COR-L47 (cell line): Measurements from ENCODE around the gene RASA3.
"Not testable (repeated sequence)": the region's sequence is repeated elsewhere in the genome, so short reads cannot be mapped to it uniquely, and the experiment has no call there.

ENCODE experiments used
- DNase-seq: peaks from one replicate; lab custom pipeline; 2025; lab: John Stamatoyannopoulos, UW

RASA3 gene

DNA sequence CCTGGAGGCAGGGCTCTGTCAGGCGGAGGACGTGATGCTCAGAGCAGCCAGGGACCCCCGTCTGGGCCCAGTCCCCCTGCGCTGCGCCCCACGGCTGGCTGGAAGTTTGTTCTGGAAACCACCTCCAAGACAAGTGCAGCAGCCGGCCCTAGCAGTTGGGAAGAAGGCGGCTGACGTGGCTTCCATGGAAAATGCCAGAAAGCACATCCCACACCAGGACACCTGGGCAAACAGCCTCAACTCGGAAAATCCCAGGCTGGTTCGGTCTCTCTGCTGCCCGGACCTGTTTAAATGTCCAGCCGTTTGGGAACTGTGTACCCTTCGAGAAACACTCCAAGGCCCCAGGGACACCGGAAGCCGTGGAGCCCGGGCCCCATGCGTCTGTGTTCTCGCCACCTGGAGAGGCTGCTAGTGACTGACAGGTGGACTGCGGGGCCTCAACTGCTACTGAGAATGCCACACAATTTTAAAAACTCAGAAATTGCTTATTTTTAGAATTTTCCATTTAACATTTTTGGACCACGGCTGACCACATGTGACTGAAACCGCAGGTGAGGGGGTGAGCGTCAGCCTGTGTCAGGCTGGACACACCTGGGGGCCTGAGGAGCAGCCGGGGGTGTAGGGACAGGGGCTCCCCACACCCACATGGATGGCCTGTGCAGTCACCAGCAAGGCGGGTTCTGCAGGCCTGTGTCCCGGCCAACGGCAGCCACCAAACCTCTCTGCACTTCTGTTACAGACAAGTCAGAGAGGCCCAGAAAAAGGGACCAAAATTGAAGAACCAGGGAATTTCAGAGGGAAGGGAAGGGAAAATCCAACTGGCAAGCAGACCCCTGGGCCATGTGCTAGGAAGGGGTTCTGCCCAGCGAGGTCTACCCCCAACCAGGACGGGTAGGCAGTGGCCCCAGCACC, 31.7 kb downstream of the RASA3 start:
- no peak for DNase-seq

DNA sequence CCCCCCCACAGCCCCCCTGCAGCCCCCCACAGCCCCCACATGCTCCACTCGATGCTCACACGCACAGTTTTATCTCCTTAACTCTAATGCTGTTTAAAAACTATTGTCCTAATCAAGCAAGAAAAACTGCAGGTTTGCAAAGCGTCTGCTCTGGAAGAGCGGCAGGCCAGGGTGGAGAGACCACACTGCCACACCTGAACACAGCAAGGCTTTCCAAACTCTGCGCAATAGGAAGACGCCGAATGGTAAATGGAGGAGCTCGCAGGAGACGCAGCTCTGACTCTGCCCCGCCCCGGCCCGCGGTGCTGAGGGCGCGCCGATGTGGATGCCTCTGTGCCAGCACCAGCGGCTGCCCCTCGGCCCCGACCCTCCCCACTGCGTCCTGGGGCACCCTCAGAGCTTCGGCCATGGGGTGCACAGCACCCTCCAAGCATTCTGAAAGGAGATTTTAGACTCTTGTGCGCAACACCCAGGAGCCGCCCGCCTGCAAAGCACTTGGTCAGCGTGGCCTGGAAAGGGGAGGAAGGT, 32.4 kb downstream of the RASA3 start:
- DNase-seq, result no peak

DNA sequence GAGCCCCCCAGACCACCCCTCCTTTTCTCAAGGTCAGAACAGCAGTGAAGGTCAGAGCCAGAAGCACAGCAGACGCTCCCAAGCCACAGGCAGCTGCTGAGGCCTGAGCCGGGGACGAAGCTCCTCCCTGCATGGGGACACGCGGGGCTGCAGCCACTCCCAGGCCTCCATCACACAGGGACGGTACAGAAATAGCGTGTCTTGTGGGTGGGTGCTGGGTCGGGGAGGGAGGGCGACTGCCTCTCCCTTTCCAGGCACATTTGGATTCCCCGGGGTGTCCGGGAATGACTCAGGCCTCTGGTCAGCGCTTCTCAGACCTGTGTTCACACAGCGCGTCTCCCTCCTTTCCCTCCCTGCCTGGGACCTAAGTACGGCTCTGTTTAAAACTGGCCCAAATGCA, 33.2 kb downstream of the RASA3 start:
- DNase-seq, result no peak

DNA sequence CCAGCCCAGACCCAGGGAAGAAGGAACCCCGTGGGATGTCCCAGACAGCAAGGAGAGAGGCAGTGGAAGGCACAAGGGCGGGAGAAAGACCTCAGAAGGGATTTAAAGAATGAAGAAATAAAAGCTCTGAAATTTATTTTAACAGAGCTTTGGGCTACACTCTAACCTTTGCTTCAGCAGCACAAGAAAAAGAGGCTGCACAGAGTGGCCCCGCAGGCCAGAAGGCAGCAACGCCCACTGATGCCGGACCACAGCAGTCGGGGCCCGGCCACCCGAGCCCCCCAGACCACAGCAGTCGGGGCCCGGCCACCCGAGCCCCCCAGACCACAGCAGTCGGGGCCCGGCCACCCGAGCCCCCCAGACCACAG, 33.8 kb downstream of the RASA3 start:
- DNase-seq, result not testable (repeated sequence)

DNA sequence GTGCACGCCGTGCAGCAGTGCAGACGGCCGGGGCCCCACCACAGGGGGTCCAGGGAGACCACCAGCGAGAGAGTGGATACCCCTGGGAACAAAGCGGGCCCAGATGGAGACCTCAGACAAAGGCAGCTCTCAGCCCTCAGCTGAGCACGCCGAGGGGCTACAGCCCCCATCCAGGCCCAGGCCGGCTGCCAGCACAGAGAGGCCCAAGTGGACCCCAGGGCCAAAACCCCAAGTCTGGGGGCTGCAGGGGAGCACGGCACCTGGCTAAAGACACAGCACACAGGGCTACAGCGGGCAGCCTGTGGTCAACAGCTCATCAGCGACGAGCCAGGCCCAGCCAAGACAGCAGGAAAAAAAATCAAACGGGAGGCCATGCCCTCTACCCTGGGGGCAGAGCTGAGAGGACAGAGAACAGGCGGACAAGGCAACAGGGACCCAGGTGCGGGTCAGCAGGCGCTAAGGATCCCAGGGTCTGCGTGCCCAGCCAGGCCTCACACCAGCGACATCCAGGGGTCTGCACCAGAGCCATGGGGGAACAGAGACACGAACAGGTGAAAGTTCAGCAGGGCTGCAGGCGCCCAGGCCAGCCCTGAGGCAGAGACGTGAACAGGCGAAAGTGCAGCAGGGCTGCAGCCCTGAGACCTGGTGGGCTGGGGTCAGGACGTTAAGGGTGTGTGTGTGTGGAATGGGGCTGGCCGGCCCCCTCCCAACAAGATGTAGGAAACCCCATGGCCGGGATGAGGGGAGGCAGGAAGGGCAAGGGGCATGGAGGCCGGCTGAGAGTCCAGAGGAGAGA, 34.3 kb downstream of the RASA3 start:
- DNase-seq, result no peak

DNA sequence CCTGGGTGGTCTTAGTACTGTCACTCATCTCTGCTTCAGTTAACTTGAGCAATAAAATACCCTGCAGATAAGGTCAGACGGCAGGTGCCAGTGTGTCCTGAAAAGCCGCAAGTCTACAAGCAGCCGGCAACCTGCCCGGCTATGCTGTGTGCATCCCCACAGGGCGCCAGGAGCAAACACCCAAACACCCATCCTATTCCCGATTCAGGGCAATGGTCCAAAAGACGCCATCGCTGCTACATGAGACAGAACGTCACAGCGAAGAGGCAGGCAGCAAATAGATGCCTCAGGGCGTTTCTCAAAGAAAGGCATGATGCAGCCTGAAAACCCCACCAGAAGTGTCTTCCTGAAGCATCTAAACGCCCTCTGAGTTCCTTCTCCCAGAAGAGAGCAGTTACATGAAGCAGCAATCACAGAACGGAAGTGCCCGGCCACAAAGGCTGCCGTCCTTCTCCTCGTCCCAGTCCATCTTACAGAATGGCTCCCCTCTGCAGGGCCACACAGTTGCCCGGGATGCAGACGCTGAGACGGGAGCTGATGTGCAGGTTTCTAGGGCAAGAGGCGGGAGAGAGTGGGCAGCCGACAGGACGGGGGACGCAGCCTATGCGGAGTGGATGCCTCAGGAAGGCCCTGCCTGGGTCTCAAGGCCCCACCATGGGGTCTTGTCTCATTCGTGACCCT, 35.1 kb downstream of the RASA3 start:
- peak; percentile 90 for DNase-seq

DNA sequence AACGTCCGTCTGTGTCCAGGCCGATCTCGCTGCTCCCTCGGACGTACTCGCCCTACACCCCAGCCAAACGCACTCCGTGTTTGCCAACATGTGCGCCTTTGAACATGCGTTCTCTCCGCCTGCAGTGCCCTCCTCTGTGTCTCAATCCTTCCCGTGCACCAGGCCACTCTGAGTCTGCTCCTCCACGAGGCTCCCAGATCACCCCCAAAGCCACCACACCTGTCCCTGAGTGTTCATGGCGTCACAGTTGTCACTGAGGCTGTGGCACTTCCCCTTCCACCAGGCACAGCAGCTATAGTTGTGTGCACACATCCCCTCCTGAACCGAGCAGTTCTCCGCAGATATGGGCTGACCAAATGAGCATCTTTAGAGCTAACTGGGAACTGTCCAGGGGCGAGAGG, 35.6 kb downstream of the RASA3 start:
- no peak for DNase-seq

DNA sequence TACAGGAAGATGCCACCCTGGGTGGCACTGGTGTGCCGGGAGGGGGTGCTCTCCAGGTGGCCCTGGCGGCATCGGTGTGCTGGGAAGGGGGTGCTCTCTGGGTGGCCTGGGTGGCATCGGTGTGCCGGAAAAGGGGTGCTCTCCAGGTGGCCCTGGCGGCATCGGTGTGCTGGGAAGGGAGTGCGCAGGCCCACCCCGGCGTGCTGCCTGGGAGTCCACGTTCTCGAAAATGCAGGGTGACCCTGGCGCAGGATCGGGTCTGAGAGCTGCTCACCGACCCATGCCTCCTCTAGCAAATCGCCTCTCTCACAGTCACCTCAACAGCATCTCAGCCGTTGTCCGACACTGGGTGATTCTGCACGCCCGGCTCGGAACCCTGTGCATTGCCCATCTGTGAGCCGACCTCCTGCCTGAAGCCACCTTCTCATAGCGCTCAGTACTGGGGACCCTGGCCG, 36.4 kb downstream of the RASA3 start:
- no peak for DNase-seq

DNA sequence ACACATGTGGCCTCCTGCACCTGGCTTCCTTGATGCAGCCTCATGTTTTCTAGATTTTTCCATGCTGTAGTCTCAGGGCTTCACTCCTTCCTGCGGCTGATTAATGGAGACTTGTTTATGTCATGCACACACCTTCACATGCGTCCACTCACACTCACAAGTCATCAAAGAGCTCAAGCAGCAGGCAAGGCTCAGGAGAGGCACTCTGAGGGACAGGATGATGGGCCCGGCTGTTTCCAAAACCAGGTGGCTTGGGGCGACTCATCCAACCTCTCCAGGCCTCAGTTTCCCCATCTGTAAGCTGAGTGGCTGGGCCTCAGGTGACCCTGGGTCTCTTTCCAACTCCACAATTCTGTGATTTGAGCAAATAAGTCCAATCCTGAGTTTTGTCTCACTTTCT, 36.9 kb downstream of the RASA3 start:
- DNase-seq, result no peak

DNA sequence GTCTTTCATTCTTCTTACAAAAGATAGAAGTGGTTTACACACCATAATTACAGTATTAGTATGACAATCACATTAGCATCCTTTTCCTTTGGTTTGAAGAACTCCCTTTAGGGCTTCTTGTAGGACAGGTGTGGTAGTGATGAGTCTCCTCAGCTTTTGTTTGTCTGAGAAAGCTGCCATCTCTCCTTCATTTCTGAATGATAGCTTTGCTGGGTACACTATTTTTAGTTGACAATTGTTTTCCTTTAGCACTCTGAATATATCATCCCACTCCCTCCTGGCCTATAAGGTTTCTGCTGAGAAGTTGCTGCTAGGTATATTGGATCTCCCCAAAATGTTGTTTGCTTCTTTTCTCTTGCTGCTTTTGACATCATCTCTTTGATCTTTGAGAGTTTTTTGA, 39.3 kb downstream of the RASA3 start:
- no peak for DNase-seq

DNA sequence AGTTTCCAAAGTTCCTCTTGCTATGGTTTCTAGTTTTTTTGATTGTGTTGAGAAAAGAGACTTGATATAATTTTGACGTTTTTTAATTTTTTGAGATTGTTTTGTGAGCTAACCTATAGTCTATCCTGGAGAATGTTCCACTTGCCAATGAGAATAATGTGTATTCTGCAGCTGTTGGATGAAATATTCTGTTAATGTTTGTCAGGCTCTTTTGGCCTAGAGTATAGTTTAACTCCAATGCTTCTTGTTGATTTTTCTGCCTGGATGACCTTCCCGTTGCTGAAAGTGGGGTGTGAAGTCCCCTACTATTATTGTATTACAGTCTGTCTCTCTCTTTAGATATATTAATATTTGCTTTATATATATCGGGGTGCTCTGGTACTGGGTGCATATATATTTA, 40.0 kb downstream of the RASA3 start:
- DNase-seq, result no peak

DNA sequence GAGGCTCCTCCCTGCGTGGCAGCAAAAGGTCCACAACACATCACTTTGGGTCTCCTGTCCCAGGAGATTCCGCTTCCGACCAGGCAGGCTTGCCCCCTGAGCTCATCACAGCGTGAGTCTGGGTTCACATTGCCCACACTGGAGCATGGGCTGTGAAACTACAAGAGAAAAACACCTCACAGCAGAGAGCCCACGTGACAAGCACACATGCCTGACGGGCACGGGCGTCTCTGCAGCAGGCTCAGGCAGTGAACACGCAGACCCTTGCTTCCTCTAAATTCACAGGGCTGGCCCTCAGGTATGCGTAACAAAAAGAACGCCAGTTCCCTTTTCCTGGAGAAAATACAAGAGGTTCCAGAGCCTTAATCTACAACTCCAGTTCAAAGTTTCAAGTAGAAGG, 41.9 kb downstream of the RASA3 start:
- DNase-seq, result no peak

DNA sequence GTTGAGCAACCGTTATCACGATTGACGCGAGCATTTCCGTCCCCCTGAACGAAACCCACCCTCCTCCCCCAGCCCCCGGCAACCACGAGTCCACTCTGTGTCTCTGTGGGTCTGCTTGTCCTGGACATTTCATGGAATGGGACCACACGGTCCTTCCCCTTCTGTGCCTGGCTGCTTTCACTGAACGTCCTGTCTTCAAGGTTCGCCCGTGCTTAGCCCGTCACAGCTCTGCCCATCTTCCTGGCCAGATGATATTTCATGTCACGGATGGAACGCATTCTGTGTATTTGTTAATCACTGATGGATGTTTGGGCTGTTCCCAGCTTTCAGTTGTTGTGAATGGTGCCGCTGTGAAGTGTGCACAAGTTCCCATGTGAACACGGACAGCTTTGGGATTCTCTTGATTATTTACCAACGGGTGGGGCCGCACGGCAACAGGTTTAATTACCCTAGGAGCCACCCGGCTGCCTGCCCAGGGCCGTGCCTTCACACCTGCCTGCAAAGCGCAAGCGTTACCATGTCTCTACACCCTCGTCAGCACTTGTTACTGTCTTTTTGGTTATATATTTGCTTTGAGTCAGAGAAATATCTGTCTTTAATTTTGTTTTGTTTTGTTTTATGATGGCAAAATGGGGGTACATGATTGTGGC, 42.5 kb downstream of the RASA3 start:
- no peak for DNase-seq

DNA sequence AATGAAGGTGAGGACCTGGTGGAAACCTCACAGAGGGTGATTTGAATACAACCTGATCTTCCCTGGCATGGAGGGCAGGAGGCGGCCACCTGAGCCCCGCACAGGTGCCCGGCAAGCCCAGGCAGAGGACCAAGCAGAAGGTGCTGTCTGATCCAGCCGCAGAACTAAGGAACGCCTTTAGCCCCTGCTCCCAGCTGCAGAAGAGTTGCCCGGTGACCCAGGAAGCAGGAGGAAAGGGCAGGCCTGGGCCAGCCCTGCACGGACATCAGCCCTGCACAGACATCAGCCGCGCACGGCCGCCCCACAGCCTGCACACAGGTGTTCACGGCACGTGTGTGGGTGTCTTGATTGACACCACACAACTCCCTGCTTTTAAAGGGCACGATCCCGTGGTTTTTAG, 43.1 kb downstream of the RASA3 start:
- DNase-seq, result no peak

DNA sequence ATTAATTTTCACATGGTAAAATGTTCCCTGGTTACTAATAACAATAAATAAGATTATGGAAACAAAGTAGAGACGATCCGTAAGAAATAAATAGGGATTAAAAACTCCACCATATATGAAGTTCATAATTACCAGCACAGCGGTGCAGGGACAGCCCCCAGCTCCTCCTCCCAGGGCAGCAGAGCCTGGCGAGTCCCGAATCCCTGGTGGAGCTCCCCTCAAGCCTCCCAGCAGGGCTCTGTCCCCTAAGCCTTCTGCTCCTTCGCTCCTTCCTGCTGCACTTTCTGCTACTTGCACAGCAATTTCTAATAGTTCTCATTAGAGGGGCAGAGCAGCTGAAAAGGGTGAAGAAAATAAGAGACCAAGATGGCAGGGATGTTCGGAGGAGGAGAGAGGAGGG, 43.6 kb downstream of the RASA3 start:
- DNase-seq, result no peak

DNA sequence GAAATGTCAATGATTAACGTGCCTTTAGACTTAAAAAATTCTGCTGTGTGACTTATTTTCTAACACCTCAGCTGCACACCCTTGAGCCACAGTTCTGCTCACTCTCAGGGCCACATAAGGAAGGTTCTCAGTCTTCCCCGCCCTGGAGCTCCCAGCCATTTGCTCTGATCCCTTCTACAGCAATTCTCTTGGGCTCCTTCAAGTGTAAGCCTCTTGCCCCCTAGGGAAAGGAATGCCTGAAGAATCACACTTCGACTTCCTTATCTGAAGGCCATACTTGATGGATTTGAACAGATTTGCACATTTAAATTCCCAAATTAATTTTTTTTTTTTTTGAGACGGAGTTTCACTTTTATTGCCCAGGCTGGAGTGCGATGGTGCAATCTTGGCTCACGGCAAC, 44.2 kb downstream of the RASA3 start:
- no peak for DNase-seq

DNA sequence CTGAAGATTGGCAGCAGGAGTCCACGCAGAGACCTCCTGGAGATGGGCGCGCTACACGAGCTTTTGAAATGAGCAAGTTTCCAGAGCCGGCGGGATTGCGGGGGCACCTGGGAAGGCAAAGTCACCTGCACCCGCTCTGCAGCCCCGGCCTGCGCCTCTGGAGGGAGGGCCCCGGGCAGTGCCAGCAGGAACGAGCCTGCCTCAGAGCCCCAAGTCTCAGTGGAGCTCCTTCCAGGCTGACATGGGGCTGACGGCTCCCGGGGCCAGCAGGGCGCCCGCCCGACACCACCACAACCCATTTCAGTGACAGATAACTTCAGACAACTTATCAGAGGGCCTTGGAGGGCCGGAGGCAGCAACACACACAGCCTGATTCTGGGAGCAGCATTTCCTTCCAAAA, 45.0 kb downstream of the RASA3 start:
- DNase-seq, result no peak

DNA sequence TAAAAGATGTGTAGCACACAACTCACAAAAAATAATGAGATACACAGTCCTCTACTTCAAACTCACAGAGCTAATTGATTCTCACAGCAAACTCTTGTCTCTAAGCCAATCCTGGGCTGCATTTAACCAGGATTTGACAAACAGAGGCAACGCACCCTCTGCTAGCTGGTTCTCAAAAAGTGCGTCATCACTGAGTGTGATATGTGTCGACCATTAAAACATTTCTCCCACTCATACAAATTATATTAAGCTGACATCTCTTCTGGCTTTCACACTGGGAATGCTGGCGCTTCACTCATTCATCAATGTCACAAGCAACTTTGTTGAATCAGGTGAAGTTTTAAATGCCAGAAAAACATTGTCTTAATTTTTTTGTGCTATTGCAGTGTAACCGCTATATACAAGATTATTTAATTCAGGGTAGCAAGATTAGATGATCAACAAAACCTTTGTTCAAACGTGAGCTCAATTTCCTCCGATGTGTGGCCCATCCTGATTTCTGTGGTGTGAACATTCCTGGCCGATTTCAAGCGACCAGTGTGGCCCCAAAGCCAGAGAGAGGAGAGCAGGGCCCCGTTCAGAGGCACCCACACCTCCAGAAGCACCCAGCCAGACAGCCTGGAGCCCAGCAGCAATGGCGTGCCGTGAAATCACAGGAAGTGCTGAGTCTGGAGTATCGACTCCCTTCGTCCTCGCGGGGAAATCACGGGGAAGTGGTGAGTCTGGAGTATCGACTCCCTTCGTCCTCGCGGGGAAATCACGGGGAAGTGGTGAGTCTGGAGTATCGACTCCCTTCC, 49.4 kb downstream of the RASA3 start:
- DNase-seq, result no peak

DNA sequence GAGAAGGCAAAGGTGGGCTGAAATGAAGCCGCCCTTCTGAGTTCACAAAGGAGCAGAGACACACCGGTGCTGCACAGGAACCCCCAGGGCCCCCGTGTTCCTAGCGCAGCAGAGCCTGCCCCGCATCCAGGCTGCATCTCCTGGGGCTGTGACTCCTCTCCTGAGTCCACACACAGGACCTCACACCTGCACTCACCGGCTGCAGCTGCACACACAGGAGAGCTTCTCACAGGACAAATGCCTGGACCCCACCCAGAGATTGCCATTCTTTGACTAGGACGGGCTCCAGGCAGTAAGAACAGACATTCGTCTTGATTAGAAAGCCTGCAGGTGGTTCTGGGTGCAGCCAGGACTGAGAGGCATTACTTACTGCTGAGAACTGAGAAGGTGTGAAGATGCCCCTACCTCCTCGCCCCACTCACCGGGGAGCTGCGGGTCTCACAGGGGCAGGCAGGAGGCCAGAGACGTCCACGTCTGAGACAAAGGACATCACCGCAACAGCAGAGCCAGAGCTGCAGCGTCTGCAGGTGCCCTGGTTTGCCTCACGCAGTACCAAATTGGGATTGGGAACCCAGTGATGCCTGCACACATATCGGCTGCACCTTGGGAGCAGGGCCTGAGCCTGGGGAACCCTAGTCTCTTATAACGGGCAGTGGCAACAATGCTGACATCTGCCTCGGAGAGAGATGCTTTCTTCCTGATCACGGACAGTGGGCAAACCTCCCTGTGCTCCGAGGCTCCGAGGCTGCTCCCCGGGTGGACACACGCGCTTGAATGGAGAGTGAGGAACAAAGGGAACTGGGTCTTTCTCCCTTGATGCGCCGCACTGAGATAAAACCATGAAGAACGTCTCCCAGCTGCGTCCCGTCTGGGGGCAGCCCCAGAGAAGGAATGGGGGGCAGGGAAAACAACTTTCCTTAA, 50.4 kb downstream of the RASA3 start:
- peak; percentile 44 for DNase-seq
